WTC11 (cell line): Measurements from ENCODE around the gene PRMT6. TPM values are rescaled to one million over a fixed set of nuclear protein-coding genes. Genes with fewer than 3 reads are reported as not detected.

Experiments used
- ATAC-seq: fragments of 200-7000 bp; cut with Tn5 transposase; 2 replicates; pipeline ENCODE4 v1.10.0; 2021; ENCODE audit warnings: mild to moderate bottlenecking, moderate library complexity
- Bru-seq: library from RNA; stranded (reverse); fragments of 400-500 nt; gene quantifications from one replicate; lab custom pipeline; 2021; lab: Mats Ljungman, UMichigan
- CTCF ChIA-PET: fragments of 300-600 bp; sonication (Branson Sonifier 250); formaldehyde crosslinking; loops from one replicate; lab custom pipeline; 2021; ENCODE audit warnings: antibody characterized with exemption; lab: Charles Lee
- POLR2A ChIA-PET: fragments of 350-600 bp; sonication (Branson Sonifier 250); formaldehyde crosslinking; loops from one replicate; lab custom pipeline; 2021; ENCODE audit warnings: antibody characterized with exemption; lab: Charles Lee
- DNase-seq: peaks from one replicate; pipeline ENCODE4 v3.0.0; 2021; ENCODE audit warnings: low spot score
- H3K27ac Mint-ChIP-seq: 2 replicates; pipeline ENCODE4 v1.8.0; 2021; ENCODE audit warnings: mixed read lengths
- H3K27me3 Mint-ChIP-seq: 2 replicates; pipeline ENCODE4 v1.8.0; 2021; ENCODE audit warnings: low read depth, mild to moderate bottlenecking, moderate library complexity, mixed read lengths
- H3K36me3 Mint-ChIP-seq: 2 replicates; pipeline ENCODE4 v1.8.0; 2021; ENCODE audit warnings: mixed read lengths
- H3K4me1 Mint-ChIP-seq: 2 replicates; pipeline ENCODE4 v1.8.0; 2022; ENCODE audit warnings: mixed read lengths
- H3K4me3 Mint-ChIP-seq: 2 replicates; pipeline ENCODE4 v1.8.0; 2021; ENCODE audit warnings: mild to moderate bottlenecking, moderate library complexity, mixed read lengths
- H3K9me3 Mint-ChIP-seq: 2 replicates; pipeline ENCODE4 v1.8.0; 2021; ENCODE audit warnings: mixed read lengths
- CREM ChIP-seq: sonication (generic); formaldehyde crosslinking; IDR thresholded peaks from 2 replicates; pipeline ENCODE4 v1.8.1; 2022; ENCODE audit warnings: mild to moderate bottlenecking, missing genetic modification reagents, moderate library complexity
- CTCF ChIP-seq: fragments of 200-600 bp; IDR thresholded peaks from 2 replicates; pipeline ENCODE4 v1.8.0; 2022; ENCODE audit warnings: antibody characterized with exemption
- E2F4 ChIP-seq: sonication (generic); formaldehyde crosslinking; IDR thresholded peaks from 2 replicates; pipeline ENCODE4 v1.8.1; 2022; ENCODE audit warnings: low read depth, mild to moderate bottlenecking, moderate library complexity, missing genetic modification reagents, borderline replicate concordance
- ELF4 ChIP-seq: sonication (generic); formaldehyde crosslinking; IDR thresholded peaks from 2 replicates; pipeline ENCODE4 v1.8.1; 2022; ENCODE audit warnings: low read depth, mild to moderate bottlenecking, moderate library complexity, missing genetic modification reagents
- ETV6 ChIP-seq: sonication (generic); formaldehyde crosslinking; IDR thresholded peaks from 2 replicates; pipeline ENCODE4 v1.8.1; 2022; ENCODE audit warnings: mild to moderate bottlenecking, missing genetic modification reagents
- FOXJ3 ChIP-seq: sonication (generic); formaldehyde crosslinking; IDR thresholded peaks from 2 replicates; pipeline ENCODE4 v1.9.0; 2021; ENCODE audit warnings: missing genetic modification reagents, mild to moderate bottlenecking, borderline replicate concordance
- FOXP4 ChIP-seq: sonication (generic); formaldehyde crosslinking; IDR thresholded peaks from 2 replicates; pipeline ENCODE4 v1.8.0; 2022; ENCODE audit warnings: mild to moderate bottlenecking, missing genetic modification reagents
- MAX ChIP-seq: sonication (generic); formaldehyde crosslinking; IDR thresholded peaks from 2 replicates; pipeline ENCODE4 v1.8.0; 2022; ENCODE audit warnings: mild to moderate bottlenecking, missing genetic modification reagents
- NFATC4 ChIP-seq: fragments of 250-450 bp; sonication (Bioruptor Pico); IDR thresholded peaks from 2 replicates; pipeline ENCODE4 v1.9.0; 2021; ENCODE audit warnings: mild to moderate bottlenecking
- NFYB ChIP-seq: sonication (generic); formaldehyde crosslinking; conservative IDR thresholded peaks from 2 replicates; pipeline ENCODE4 v1.8.0; 2022; ENCODE audit warnings: low read depth, missing genetic modification reagents
- NR3C1 ChIP-seq: sonication (generic); formaldehyde crosslinking; conservative IDR thresholded peaks from 2 replicates; pipeline ENCODE4 v1.8.1; 2023; ENCODE audit warnings: low read depth, mild to moderate bottlenecking, missing genetic modification reagents
- PRDM15 ChIP-seq: sonication (generic); formaldehyde crosslinking; IDR thresholded peaks from 2 replicates; pipeline ENCODE4 v1.8.0; 2022; ENCODE audit warnings: missing genetic modification reagents
- SOX15 ChIP-seq: fragments of 250-450 bp; sonication (Bioruptor Pico); IDR thresholded peaks from 2 replicates; pipeline ENCODE4 v1.9.0; 2021; ENCODE audit warnings: mild to moderate bottlenecking
- SP1 ChIP-seq: sonication (generic); formaldehyde crosslinking; conservative IDR thresholded peaks from 2 replicates; pipeline ENCODE4 v1.8.1; 2022; ENCODE audit warnings: missing genetic modification reagents
- ZBTB21 ChIP-seq: sonication (generic); formaldehyde crosslinking; IDR thresholded peaks from 2 replicates; pipeline ENCODE4 v1.8.1; 2023; ENCODE audit warnings: mild to moderate bottlenecking, missing genetic modification reagents, borderline replicate concordance
- ZNF121 ChIP-seq: sonication (generic); formaldehyde crosslinking; IDR thresholded peaks from 2 replicates; pipeline ENCODE4 v1.8.0; 2023; ENCODE audit warnings: missing genetic modification reagents
- ZNF138 ChIP-seq: sonication (generic); formaldehyde crosslinking; conservative IDR thresholded peaks from 2 replicates; pipeline ENCODE4 v1.8.1; 2022; ENCODE audit warnings: mild to moderate bottlenecking, moderate library complexity, missing genetic modification reagents
- ZNF232 ChIP-seq: sonication (generic); formaldehyde crosslinking; IDR thresholded peaks from 2 replicates; pipeline ENCODE4 v1.8.0; 2022; ENCODE audit warnings: mild to moderate bottlenecking, missing genetic modification reagents
- ZNF263 ChIP-seq: sonication (generic); formaldehyde crosslinking; IDR thresholded peaks from 2 replicates; pipeline ENCODE4 v1.8.1; 2022; ENCODE audit warnings: low read depth, mild to moderate bottlenecking, moderate library complexity, missing genetic modification reagents
- ZNF317 ChIP-seq: sonication (generic); formaldehyde crosslinking; IDR thresholded peaks from 2 replicates; pipeline ENCODE4 v1.8.1; 2023; ENCODE audit warnings: low read depth, mild to moderate bottlenecking, moderate library complexity, missing genetic modification reagents, borderline replicate concordance
- ZNF425 ChIP-seq: fragments of 250-450 bp; sonication (Bioruptor Pico); conservative IDR thresholded peaks from 2 replicates; pipeline ENCODE4 v1.9.0; 2021; ENCODE audit warnings: mild to moderate bottlenecking
- ZSCAN18 ChIP-seq: fragments of 250-450 bp; sonication (Bioruptor Pico); IDR thresholded peaks from 2 replicates; pipeline ENCODE4 v2.1.2; 2022; ENCODE audit warnings: mild to moderate bottlenecking, moderate library complexity
- long read RNA-seq, 3 experiments: library from RNA in 1 of 3; library from capped mRNA in 1 of 3; library from polyadenylated mRNA in 1 of 3; unstranded in 2 of 3; stranded (forward) in 1 of 3; transcript quantifications; one replicate each; pipeline ENCODE4 v2.0.0, GENCODE V29; 2021
- total RNA-seq: library from RNA; stranded (reverse); gene quantifications from 3 replicates; pipeline ENCODE4 v1.2.3, GENCODE V29; 2021

PRMT6 gene
- total RNA-seq (30.7 to 35.3 TPM (median 31.1 TPM) in 3 replicates), Bru-seq, nascent RNA (percentile 96 among the genes with signal in this experiment)
- long read RNA-seq, experiment 1, transcript PRMT6-201 (1 exons, 2,616 nt), result major isoform, 330 of 331 reads
- long read RNA-seq, experiment 1, partial matches to known transcripts, result 0 of 331 reads
- long read RNA-seq, experiment 1, other reads (novel, unspliced or antisense), result 0 of 331 reads
- long read RNA-seq, experiment 2, transcript PRMT6-201 (1 exons, 2,616 nt), result major isoform, 40 of 40 reads
- long read RNA-seq, experiment 2, partial matches to known transcripts, result 0 of 40 reads
- long read RNA-seq, experiment 2, other reads (novel, unspliced or antisense), result 0 of 40 reads
- long read RNA-seq, experiment 3, transcript PRMT6-201 (1 exons, 2,616 nt), result major isoform, 40 of 40 reads
- long read RNA-seq, experiment 3, partial matches to known transcripts, result 0 of 40 reads
- long read RNA-seq, experiment 3, other reads (novel, unspliced or antisense), result 0 of 40 reads

GRCh38 chr1:107056426-107057196 lies at the start of gene PRMT6:
Gene PRMT6 (plus strand): TSS chr1:107056674. CDS start chr1:107056716, 42 bp downstream.
- DNase-seq, result peak; percentile 88
- Mint-ChIP-seq H3K4me3 (peak within 1 kb of the TSS; percentile 90), H3K9me3 (no peaks in the 10 kb centered on the region), H3K27me3 (no peaks in the 10 kb centered on the region), H3K4me1 (peaks cover 26% of the 10 kb centered on the region), H3K27ac (peak within 1 kb of the TSS; percentile 91), H3K36me3 (peaks cover 9% of the 10 kb centered on the region)
- CTCF ChIA-PET, result interaction anchor here (1.9 to 2.0 kb wide), 2 partner anchors 84 to 86 kb away, joined by 5 to 14 read pairs; partner anchors contain the start of gene NTNG1
- ATAC-seq, result peak; percentile 95
- POLR2A ChIA-PET, result interaction anchor here (1.1 to 1.8 kb wide), 3 partner anchors 75 to 83 kb away, joined by 4 to 10 read pairs (median 4); no protein-coding TSS in a partner anchor
- TF ChIP-seq ZBTB21 (CRISPR knock-in tag) (no peak), ETV6 (peak; percentile 50; the same call in 1 of the 2 replicates), E2F4 (CRISPR knock-in tag) (peak; percentile 50; the same call in 1 of the 2 replicates), FOXP4 (peak; percentile 42; the same call in 1 of the 2 replicates), PRDM15 (CRISPR knock-in tag) (0 out of 2 replicates have a peak, but pooled peaks have one; percentile 2), SP1 (peak; percentile 52), ZNF317 (no peak), CTCF (no peak), ZNF138 (CRISPR knock-in tag) (0 out of 2 replicates have a peak, but pooled peaks have one; percentile 23), ZSCAN18 (no peak), ZNF425 (no peak), CREM (CRISPR knock-in tag) (no peak), SOX15 (CRISPR knock-in tag) (no peak), ELF4 (no peak), ZNF263 (CRISPR knock-in tag) (no peak), ZNF121 (CRISPR knock-in tag) (peak; percentile 83), NFATC4 (0 out of 2 replicates have a peak, but pooled peaks have one; percentile 53), NR3C1 (CRISPR knock-in tag) (no peak), NFYB (CRISPR knock-in tag) (no peak), MAX (CRISPR knock-in tag) (peak; percentile 75), FOXJ3 (CRISPR knock-in tag) (no peak), ZNF232 (CRISPR knock-in tag) (no peak; the same call in 1 of the 2 replicates)
